ENCODE measurements around the gene OR10P1.

Gene OR10P1

GRCh38 chr12:55619354-55620138 is 17.1 kb upstream of the OR10P1 start:
- peak; percentile 38 for TF ChIP-seq CTCF (IDR thresholded peaks at IDR 0.05; ENCODE audit: insufficient read depth, low read length, missing control alignments)
- ChIA-PET POLR2A (no interaction called here), CTCF (interaction anchor here (0.6 to 8.0 kb wide), 14 partner anchors 9 to 627 kb away, joined by 3 to 107 read pairs (median 7); no protein-coding TSS in a partner anchor)
- peak; percentile 78 for DNase-seq (ENCODE audit: low read depth, low spot score)
- no peak overlapping the region for H3K4me3 ChIP-seq (ENCODE audit: low read depth, low read length)

GRCh38 chr12:55624056-55624455 is 12.6 kb upstream of the OR10P1 start:
- no peak overlapping the region for H3K4me3 ChIP-seq (ENCODE audit: low read depth, low read length)
- POLR2A ChIA-PET = no interaction called here
- CTCF ChIA-PET = no interaction called here
- TF ChIP-seq CTCF (IDR thresholded peaks at IDR 0.05; ENCODE audit: insufficient read depth, low read length, missing control alignments) = no peak
- no peak for DNase-seq (ENCODE audit: low read depth, low spot score)

- TF ChIP-seq CTCF (IDR thresholded peaks at IDR 0.05; ENCODE audit: insufficient read depth, low read length, missing control alignments) = no peak
- H3K4me3 ChIP-seq (ENCODE audit: low read depth, low read length) = no peak overlapping the region
- no peak for DNase-seq (ENCODE audit: low read depth, low spot score)
- ChIA-PET POLR2A (no interaction called here), CTCF (no interaction called here)
These were observed 10.5 kb upstream of the OR10P1 start for GRCh38 chr12:55626154-55626553.

DNA sequence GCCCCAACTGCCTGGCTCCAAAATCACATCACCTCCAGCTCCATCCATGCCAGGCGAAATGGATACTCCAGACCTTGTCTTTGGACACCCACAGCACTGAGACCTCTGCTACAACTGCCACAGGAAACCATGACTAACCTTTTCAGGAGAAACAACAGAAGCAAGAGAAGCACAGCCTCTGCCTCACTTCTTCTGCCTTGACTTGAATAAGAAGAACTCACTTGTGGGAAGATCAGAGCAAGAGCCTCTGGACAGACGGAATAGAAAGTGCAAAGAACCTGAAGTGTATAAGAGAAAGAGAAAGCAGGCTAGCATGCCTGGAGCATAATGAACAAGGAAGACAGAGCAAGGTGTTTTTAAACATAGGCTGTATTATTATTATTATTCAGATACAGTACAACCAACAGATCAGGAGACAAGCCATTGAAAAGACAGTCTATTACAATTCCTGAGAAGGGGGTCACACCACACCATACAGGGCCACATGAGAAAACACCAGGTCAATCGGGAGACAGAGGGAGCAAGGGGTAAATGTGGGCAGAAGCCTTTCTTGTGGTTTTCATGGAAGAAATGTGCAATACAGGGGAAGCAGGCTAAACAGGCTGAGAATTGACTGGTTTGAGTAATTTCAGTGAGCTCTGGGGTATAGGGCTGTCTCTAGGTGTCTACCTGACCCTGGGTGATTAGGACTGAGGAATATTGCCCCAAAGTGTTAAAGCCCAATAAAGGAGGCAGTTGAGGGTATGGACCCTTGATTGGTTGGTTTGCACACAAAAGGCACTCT is 7.4 kb upstream of the OR10P1 start:
- no peak for DNase-seq (ENCODE audit: low read depth, low spot score)
- no peak overlapping the region for H3K4me3 ChIP-seq (ENCODE audit: low read depth, low read length)
- POLR2A ChIA-PET = no interaction called here
- CTCF ChIA-PET = interaction anchor here (1.2 to 5.1 kb wide), 2 partner anchors 9 to 16 kb away, joined by 3 to 25 read pairs; no protein-coding TSS in a partner anchor
- no peak for TF ChIP-seq CTCF (IDR thresholded peaks at IDR 0.05; ENCODE audit: insufficient read depth, low read length, missing control alignments)

DNA sequence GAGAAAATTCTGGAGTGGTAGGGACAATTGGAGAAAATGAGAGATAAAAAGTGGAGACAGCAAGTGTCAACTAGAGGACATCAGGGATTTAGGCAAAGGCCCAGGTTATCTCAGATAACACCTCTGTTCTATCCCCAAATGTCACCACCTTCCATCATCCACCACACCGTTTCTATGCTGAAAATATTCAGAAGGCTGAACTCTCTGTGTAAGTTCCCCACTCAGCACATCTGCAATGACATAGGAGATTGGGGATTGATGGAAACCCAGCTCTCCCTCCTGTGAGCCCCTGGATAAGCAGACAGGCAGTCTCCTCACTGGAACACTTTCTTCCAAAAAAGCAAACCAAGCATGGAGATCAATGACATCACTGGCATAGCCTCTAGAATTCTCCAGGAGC is 5.6 kb upstream of the OR10P1 start:
- ChIA-PET CTCF (interaction anchor here (0.9 to 5.1 kb wide), 2 partner anchors 8 to 11 kb away, joined by 3 to 25 read pairs; no protein-coding TSS in a partner anchor), POLR2A (no interaction called here)
- no peak for DNase-seq (ENCODE audit: low read depth, low spot score)
- no peak for TF ChIP-seq CTCF (IDR thresholded peaks at IDR 0.05; ENCODE audit: insufficient read depth, low read length, missing control alignments)
- H3K4me3 ChIP-seq (ENCODE audit: low read depth, low read length) = no peak overlapping the region

DNA sequence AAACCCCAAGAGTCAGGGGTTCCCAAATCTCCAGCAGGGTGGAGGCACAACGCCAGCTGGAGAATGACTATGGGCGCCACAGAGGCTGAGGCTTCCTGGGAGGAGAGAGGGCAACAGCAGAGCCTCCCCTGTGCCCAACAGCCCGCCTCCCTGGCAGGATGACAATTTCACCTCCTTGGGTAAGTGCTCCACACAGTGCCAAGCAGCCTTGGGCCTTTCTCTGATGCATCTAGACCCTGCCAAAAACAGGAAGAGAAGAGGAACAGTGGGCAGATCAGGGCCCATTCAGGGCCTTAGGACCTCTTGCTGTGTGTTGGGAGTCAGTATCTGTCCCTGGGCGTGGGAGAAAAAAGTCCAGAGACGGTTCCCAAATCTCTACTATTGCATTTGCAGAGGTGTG is 5.0 kb upstream of the OR10P1 start:
- no peak overlapping the region for H3K4me3 ChIP-seq (ENCODE audit: low read depth, low read length)
- CTCF ChIA-PET = interaction anchor here (1.1 to 5.1 kb wide), 2 partner anchors 12 to 25 kb away, joined by 3 to 25 read pairs; no protein-coding TSS in a partner anchor
- POLR2A ChIA-PET = no interaction called here
- TF ChIP-seq CTCF (IDR thresholded peaks at IDR 0.05; ENCODE audit: insufficient read depth, low read length, missing control alignments) = no peak
- no peak for DNase-seq (ENCODE audit: low read depth, low spot score)

All from AG04449 (cell line).